Erythroblast (primary cell): ENCODE data around the gene TCF7.

Experiments
- GATA1 ChIP-seq: IDR thresholded peaks from 2 replicates; pipeline ENCODE4 v1.6.1; 2011; ENCODE audit warnings: low read depth, mild to moderate bottlenecking, control low read depth, low read length, moderate library complexity
- POLR2A ChIP-seq: IDR thresholded peaks from 2 replicates; pipeline ENCODE4 v1.6.1; 2011; ENCODE audit warnings: mild to moderate bottlenecking, low read length

- TF ChIP-seq POLR2A = no peak
- TF ChIP-seq GATA1 = no peak
Observed at GRCh38 chr5:134092875-134093274, 21.6 kb upstream of the TCF7 start.
